SK-N-MC (cell line): ENCODE results near the gene NPTN.

Experiments
- EZH2 ChIP-seq: fragments of 200-600 bp; sonication (generic); IDR thresholded peaks from one replicate; pipeline ENCODE4 v1.6.1; 2017; ENCODE audit warnings: antibody characterized with exemption
- POLR2AphosphoS5 ChIP-seq: IDR thresholded peaks from 2 replicates; pipeline ENCODE4 v1.6.1; 2012; ENCODE audit warnings: mild to moderate bottlenecking, low read depth, low read length, borderline replicate concordance

DNA sequence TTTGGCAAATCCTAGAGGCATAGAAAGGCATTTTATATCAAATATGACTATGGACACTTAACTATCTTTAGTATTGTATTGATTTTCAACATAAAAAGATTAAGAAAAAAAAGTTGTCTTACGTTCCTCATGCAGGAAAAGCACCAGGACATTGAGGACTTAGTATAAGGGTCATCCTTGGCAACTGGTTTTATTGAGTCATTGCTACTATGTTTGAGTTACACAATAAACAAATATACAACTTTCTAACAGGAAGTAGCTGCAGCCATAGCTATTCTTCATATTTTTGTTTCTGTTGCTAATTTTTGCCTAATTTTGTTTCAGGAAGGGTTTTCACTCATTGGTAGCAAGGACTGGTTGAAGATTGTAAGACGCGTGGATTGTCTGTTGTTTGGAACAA lies 93.0 kb downstream of the NPTN start:
- TF ChIP-seq EZH2 = no peak
- no peak for TF ChIP-seq POLR2AphosphoS5
